CD4-positive, alpha-beta T cell treated with Interleukin-6 at 100 ng/mL for 8 hours (primary cell): ENCODE results near the gene HRH3.

Experiments
- DNase-seq: peaks from one replicate; pipeline ENCODE4 v3.0.0-alpha.2; 2020; ENCODE audit warnings: mixed read lengths, low spot score

HRH3 gene

DNA sequence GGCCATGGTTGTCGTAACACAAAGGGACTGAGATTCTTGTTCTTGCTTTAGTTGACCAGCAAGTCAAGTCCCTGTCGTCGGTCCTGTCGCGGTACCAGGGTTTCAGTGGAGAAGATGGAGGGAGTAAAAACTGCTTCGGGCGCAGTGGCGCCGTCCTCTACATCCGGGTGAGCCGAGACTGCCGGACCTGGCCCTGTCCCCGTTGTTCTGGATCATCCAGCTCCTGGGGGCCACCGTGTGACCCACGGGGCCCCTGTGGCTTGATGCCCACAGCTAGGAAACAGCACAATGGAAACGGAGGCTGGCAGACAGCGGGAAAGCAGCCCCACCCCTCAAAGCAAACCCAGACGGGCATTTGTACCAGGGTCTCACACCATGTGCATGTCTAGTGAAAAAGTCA, 22.3 kb downstream of the HRH3 start:
- DNase-seq, result no peak

DNA sequence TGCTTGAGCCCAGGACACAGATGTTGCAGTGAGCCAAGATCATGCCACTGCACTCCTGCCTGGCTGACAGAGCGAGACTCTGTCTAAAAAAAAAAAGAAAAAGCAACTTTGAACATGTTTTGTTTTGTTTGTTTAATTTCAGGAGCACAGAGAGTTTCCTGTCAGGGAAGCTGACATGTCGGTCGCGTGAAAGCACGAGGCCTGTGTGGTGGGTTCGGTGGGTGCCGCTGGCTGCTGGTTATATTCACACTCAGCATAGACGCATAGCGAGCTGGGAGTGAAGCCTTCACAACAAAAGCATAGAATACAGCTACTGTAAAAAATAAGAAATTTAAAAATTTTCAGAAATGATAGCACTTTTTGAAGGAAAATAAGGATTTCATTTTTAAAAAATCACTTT, 22.8 kb downstream of the HRH3 start:
- no peak for DNase-seq

DNA sequence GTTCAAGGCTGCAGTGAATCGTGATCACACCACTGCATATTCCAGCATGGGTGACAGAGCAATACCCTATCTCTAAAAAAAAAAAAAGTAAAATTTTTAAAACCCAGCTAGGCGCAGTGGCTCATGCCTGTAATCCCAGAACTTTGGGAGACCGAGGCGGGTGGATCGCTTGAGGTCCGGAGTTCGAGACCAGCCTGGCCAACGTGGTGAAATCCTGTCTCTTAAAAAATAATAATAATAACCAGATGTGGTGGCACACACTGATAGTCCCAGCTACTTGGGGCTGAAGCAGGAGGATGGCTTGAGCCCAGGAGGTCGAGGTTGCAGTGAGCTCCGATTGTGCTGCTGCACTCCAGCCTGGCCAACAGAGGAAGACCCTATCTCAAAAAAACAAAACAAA, 23.8 kb downstream of the HRH3 start:
- DNase-seq, result no peak

DNA sequence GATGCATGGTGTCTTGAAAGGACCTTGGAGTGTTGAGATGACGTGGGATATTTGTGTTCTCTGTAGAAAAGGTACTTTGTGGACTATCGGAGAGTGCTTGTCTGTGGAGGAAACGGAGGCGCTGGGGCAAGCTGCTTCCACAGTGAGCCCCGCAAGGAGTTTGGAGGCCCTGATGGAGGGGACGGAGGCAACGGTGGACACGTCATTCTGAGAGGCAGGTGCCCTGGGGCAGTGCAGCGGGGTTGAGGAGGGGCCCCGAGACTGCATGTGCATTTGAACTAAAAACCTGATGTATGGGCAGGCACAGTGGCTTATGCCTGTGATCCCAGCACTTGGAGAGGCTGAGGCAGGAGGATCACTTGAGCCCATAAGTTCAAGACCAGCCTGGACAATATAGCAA, 24.3 kb downstream of the HRH3 start:
- DNase-seq, result no peak

DNA sequence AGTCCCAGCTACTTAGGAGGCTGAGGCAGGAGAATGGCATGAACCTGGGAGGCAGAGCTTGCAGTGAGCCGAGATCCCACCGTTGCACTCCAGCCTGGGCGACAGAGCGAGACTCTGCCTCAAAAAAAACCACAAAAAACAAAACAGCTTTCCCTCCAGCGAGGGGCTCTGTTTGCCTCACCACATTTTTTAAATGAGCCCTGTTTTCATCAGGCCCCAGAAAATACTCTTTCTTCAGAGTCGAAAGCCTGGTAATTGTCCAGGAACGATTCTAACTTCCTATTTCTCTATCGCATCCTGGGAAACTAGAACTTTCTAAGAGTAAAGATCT, 25.0 kb downstream of the HRH3 start:
- DNase-seq, result no peak

DNA sequence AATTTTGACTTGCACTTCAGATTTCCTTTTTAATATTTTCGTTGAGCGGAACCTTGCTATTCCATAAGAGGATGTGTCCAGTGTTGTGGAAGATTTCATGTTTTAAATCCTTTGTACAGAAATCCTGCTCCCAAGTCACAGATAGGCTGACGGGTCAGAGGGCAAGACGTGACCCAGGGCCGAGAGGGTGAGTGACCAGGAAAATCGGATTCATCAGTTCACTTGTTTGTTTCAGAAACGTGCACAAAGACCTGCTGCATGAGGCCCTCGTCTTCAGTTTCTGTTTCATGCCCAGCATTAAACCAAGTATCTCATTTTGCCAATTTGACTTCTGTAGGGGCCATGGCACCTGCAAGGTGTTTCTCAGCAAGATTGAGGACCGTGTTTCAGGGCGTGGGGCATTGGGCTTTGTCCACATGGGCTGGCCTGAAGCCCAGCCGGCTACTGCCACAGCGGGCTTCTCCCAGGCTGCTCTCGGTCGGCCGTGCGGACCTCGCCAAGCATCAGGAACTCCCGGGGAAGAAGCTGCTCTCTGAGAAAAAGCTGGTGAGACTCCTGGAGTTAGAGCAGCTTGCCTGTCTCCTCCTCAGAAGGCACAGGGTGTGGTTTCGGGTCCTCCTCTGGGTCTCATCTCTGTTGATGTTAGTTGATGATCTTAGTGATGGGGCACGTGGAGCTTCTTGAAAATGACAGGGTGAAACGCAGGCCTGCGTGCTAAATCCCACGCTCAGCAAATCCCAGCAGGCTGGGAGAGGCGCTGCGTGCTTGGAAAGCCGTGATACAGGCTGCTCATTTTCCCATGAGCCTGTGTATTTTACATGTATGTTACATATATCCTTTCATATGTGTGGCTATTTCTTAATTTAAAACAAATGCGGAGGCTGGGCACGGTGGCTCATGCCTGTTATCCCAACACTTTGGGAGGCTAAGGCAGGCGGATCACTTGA, 26.7 kb downstream of the HRH3 start:
- no peak for DNase-seq

DNA sequence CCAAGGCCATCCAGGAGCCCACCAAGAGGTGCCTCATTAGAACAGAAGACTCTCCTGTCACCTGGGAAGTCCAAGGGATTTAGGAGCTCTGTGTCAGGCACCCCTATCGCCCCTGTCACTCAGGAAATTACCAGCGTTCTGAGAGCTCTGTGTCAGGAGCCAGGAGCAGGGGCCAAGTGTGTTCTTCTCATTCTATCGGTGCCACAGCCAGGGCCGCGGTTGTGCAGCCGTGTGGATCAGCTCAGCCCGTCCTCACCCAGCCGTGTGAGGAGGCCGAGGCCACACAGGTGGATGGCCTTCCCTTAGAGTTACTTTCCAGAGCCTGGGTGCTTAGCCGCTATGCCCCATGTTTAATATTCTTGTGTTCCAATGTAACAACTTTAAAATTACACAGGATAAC, 27.4 kb downstream of the HRH3 start:
- no peak for DNase-seq

DNA sequence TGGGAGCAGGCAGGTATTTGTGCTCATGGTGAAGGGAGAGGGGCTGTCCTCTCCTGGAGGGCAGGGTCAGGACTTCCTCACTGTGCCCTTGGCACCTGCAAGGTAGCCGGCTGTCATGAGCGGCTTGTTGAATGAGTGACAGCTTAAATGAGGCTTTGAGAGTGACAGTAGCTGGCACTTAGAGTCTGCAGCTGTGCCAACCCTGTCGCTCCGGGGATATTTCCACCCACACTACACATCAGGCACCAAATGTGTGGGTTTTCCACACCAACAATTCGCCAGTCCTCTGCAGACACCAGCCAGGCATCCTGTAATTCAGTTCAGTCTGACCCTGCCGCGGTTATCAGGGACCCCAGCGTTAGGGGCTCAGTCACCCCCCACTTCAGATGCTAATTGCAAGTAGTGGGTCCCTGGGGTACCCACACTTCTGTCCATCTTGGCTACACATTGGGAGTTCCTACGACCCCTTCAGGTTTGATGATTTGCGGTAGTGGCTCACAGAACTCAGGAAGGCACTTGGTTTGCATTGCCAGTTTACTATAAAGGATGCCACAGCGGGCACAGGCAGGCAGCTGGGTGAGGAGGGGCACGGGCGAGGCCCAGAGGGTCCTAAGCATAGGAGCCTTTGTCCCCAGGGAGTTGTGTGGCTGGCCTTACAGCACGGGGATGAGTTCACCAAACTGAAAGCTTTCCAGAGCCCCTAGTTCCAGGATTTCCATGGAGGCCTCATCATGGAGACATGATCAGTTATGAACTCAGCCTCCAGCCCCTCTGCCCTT, 28.1 kb downstream of the HRH3 start:
- no peak for DNase-seq

DNA sequence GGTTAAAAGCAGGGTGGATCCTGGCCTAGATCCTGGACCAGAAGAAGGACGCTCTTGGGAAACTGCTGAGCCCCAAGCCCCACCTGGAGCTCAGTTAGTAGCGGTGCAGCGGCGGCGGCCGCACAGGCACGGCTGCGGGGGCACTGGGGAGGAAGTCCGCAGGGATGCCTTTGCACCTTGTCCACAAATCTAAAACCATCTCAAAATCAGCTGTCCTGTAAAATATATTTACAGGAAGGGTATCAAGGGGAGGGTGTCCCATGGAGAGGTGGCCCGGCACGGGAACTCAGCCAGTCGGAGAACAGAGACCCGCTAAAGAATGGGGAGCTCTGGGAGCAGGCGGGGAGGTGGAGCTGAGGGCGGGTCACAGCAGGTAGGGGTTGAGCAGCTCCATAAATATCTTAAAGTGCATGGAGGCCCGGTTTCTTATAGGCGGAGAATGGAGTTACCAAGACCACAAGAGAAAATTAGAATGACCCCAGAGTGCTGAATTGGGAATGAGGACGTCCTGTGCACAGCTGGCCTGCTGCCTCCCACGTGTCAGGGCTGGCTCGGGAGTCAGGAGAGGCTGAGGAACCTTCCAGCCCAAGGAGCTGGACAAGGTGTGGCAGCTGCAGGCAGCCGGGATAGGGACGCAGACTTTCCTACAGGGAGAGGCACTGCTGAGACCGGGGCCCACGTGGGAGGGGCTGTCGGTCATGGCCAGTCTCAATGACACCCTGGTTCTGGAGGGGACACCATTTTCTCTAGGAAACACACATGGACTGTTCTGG, 29.3 kb downstream of the HRH3 start:
- DNase-seq, result no peak

DNA sequence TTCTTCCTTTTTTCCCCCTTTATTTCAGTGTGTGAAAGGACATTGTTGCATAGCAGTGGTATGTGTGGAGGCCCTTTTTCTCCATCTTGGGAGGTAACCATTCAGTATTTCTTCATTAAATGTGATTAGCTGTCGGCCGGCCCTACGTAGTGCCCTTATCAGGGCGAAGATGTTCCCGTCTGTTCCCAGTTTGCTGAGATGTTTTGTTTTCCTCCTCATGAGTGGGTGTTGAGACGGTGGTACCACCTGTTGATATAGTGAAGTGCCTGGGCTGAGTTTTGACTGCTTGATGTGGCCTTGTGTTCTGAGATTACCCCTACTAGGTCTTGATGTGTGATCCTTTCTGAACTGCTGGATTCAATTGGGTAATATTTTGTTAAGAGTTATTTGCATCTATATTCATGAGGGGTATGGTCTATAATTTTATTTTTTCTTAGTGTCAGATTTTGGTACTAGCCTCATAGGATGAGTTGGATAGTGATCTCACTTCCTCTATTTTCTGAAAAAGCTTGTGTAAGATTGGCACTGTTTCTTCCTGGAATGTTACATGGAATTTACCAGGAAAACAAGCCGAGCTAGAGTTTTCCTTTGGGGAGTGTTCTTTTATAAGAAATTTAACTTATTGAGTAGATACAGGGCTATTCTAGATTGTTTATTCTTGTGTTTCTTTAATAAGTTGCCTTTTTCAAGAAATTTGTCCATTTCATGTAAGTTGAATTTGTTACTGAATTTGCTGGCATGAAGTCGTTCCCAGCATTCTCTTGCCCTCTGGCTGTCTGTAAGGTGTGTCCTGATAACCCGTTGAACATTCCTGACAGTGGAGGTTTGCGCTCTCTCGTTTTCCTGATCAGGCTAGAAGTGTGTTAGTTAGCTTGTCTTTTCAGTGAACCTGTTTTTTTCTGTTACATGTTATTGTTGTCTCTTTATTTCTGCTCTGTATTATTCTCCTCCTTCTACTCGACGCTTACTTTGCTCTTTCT, 32.9 kb downstream of the HRH3 start:
- DNase-seq, result no peak

DNA sequence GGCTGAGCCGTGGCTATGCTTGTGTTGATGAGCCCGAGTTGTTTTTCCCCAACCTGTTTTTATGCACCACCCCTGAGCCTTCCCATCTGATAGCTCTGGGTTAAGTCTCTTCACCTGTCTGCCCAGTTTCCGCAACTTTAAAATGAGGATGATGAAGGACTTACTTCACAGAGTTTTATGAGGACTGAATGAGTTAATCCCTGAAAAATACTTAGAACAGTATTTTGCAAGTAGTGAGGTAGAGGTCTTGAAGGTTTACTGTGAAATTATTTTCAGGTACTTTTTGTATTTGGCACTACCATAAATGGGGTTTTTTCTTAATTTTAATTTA, 34.0 kb downstream of the HRH3 start:
- no peak for DNase-seq

DNA sequence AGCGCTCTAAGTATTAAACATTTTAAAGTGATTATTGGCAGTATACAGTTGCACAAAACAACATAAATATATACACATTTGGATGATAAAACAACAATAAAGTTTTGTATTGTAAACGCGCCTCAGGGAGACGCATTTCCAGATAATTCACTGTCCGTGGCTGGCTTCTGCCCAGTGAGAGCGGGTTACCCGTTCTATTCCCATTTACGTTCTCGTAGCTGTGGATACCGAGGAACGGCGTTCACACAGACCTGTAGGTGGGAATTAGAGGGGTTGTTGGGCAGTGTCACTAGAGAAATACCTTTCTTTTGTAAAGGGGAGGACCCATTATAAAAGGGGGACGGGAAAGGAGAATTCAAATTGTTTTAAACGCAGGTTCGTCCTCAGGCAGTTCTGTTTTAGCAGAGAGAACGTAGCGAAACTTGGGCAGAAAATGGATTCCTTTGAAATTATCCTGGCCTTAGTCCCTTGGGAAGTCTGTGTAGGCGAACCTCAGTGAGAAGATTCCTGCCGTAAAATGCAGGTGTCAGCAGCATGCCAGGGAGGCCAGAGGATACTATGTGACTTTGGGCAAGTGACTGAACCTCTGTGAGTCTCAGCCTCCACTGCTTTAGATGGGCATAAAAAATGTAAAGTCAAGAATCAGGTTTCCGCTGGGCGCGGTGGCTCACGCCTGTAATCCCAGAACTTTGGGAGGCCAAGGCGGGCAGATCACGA, 36.5 kb downstream of the HRH3 start:
- no peak for DNase-seq

DNA sequence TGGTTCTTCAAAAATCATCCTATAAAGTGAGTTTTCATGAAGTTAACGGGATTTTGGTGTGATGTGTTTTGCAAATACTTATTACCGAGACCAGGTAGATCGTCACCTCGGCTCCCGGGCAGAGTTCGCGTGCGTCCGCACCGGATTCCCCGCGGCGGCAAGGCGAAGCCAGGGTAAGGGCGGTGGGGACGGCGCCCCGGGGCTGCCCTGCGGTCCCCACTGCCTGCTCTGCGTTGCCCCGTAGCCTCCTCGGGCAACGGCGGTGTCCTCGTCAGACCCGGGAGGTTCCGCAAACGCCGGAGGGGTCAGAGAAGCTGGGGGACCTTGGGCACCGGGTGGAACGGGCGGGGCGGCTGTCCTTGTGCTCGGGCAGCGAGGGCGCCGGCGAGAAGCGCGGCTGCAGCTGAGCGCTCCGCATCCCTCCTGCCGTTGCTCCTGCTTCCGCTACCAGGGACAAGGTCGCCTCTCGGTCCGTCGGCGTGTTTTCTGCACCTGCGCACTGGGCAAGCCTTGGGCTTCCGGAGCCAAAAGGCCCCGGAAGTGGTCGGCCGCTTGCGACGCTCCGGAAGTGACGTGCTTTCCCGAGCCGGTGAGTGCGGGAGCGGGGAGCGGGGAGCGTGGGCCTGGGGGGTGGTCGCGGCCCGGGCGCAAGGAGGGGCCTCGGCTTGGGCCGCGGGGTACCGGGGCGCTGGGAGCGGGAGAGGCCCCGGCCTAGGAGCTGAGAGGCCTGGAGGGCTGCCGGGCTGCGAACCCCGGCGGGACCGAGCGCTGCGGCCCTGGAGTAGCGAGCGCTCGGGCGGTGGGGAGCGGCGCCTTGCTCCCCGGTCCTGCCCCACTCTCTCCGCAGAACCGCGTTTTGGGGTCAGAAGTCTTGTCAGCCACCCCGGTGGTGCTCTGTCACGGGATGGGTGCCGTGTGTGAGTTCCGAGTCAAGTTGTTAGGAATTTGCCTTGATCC, 37.3 kb downstream of the HRH3 start, which contains the start of gene MTG2:
Gene MTG2 (plus strand): TSS at position 560 of the 957 bp plus-strand sequence. CDS start 10,393 bp downstream, outside the sequence.
- DNase-seq, result peak; percentile 93

DNA sequence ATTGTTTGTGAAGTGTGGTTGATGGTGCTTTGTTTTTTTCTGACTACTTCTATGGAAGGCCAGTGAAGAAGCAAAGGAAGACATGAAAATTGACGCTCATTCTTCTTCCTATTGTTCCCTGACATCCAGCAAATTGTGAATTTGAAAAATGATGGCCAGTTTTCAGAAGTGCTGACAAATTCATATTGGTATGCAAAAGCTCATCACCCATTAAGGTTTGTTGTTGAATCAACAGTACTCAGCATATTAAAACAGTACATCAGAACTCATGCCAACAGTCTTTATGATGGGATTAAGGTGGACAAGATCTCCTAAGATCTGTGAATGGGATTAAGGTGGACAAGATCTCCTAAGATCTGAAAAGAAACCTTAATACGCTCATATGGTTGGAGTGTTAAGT, 38.3 kb downstream of the HRH3 start:
- no peak for DNase-seq

DNA sequence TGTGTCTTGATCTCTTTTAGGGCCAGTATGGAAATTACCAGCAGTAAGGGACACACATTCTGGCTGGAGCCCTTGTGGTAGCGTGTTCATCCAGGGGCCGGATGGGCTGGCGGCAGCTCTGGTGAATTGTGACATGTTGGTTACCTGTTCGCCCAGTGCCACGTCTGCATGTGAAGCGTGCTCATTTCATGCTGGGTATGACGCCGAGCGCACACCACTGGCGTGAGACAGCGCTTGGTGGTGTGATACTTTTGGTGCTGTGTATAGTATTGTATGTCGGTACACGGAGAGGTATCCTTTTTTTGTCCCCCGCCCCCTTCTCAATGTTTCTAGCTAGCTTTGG, 40.9 kb downstream of the HRH3 start:
- DNase-seq, result no peak

DNA sequence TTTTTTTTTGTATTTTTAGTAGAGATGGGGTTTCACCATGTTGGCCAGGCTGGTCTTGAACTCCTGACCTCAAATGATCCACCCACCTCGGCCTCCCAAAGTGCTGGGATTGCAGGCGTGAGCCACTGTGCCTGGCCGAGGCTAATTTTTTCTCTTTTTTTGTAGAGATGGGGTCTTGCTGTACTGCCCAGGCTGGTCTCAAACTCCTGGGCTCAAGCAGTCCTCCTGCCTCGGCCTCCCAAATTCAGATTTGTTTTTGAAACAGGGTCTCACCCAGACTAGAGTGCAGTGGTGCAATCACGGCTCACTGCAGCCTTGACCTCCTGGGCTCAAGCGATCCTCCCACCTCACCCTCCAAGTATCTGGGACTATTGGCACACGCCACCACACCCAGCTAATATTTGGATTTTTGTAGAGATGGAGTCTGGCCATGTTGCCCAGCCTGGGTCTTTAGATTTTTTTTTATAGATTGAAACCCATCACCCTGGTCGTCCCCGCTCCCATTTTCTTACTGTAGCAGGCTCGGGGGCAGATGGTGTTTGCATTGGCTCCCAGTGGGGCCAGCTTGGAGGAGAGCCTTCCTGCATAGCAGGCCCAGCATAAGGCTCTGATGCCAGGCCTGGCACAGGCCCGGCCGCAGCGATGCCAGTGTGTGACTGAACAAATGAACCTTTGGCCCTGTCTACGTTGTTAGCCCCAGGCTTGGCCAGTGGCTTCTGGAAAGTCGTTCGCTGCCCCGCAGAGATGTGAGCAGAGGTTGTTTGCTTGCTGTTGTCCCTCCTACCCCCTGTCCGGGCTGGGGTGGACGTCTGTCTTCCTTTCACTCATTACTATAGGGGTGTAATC, 41.5 kb downstream of the HRH3 start:
- DNase-seq, result no peak

DNA sequence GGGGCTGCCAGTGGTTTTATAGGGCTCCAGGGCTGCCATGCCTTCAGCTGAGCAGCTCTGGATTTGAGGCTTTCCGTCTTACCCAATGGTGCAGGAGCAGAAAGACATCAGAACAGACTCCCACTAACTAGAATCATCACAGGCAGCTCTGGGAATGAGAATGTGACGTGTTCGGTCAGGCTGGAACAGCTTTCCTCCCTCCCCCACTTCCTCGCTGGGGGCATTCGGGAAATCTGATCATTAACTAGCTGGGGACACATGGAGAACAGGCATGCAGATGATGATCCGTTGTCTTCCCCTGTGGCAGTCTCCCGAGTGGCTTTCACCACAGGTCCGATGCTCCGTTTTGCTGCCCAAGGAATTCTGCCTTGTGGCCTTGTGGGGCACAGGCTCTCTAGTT, 42.8 kb downstream of the HRH3 start:
- DNase-seq, result no peak

DNA sequence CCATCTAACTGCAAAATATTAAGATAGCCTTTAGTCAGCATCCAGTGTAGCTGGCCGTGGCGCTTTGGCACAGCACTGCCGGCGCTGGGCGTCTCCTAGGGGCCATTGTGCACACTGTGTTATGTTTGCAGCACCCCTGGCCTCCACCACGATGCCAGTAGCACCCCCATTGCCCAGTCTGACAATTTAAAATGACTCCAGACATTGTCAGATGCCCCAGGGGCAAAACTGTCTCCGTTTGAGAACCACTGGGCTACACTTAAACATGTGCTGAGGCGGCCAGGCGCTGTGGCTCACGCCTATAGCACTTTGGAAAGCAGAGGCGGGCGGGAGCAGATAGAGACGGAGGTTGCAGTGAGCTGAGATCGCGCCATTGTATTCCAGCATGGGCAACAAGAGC, 43.2 kb downstream of the HRH3 start:
- DNase-seq, result no peak

DNA sequence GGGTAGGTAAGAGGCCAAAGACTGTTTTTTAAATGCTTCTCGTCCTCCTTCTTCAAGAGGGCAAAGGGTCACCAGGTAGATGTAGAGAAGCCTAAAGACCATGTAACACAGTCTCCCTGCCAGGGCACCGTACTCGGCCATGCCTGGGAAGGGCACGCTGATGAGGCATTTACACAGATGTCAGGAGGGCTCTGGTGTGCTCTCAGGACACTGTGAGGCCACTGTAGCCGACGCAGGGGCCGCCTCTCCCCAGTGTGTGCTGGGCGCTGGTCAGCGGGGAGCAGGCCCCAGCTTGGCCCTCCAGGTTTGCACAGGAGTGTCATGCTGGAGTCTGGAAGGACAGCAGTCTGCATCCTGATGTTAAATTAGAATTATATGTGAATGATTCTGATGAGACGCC, 44.4 kb downstream of the HRH3 start:
- DNase-seq, result no peak
